GM19324 (cell line): ENCODE measurements around the gene GMCL2.
"Not testable (repeated sequence)": the region's sequence is repeated elsewhere in the genome, so short reads cannot be mapped to it uniquely, and the experiment has no call there.

ENCODE experiments used
- ATAC-seq: cut with Tn5 transposase; IDR thresholded peaks from one replicate; pipeline ENCODE4 v1.9.1; 2021; ENCODE audit warnings: mild to moderate bottlenecking, moderate library complexity; ENCODE audit not compliant: unreplicated experiment, low FRiP score

The GMCL2 gene

GRCh38 chr5:178207183-178207916, 20.2 kb upstream of the GMCL2 start:
- ATAC-seq = no peak

- ATAC-seq = no peak
Observed at GRCh38 chr5:178206166-178207101, 19.3 kb upstream of the GMCL2 start.

- no peak for ATAC-seq
Observed at GRCh38 chr5:178205749-178206047, 18.5 kb upstream of the GMCL2 start.

GRCh38 chr5:178204935-178205748, 18.0 kb upstream of the GMCL2 start:
- ATAC-seq = peak; percentile 68

- ATAC-seq = peak; percentile 83
Observed at GRCh38 chr5:178204182-178204934, 17.2 kb upstream of the GMCL2 start, which contains the start of gene HNRNPAB. HNRNPAB (plus strand) TSS chr5:178204533; CDS start chr5:178204838, 305 bp downstream.

GRCh38 chr5:178203670-178204181, 16.6 kb upstream of the GMCL2 start:
- ATAC-seq = no peak

GRCh38 chr5:178202541-178202940, 15.4 kb upstream of the GMCL2 start:
- ATAC-seq = no peak

- no peak for ATAC-seq
Observed at GRCh38 chr5:178201927-178202235, 14.7 kb upstream of the GMCL2 start.

- ATAC-seq = no peak
Observed at GRCh38 chr5:178201221-178201926, 14.2 kb upstream of the GMCL2 start.

- no peak for ATAC-seq
Observed at GRCh38 chr5:178199581-178200434, 12.6 kb upstream of the GMCL2 start.

GRCh38 chr5:178198706-178199105, 11.5 kb upstream of the GMCL2 start:
- no peak for ATAC-seq

GRCh38 chr5:178198151-178198550, 11.0 kb upstream of the GMCL2 start:
- ATAC-seq = not testable (repeated sequence)

- no peak for ATAC-seq
Observed at GRCh38 chr5:178196986-178197385, 9.8 kb upstream of the GMCL2 start.

- no peak for ATAC-seq
Observed at GRCh38 chr5:178196281-178196812, 9.2 kb upstream of the GMCL2 start.

- ATAC-seq = no peak
Observed at GRCh38 chr5:178194026-178194425, 6.9 kb upstream of the GMCL2 start.

- ATAC-seq = no peak
Observed at GRCh38 chr5:178193251-178193809, 6.2 kb upstream of the GMCL2 start.

- no peak for ATAC-seq
Observed at GRCh38 chr5:178192787-178193186, 5.6 kb upstream of the GMCL2 start.

GRCh38 chr5:178192244-178192643, 5.1 kb upstream of the GMCL2 start:
- no peak for ATAC-seq
